Upper lobe of left lung (tissue), 6 donors: ENCODE data around the gene NPR2. TPM values are rescaled to one million over a fixed set of nuclear protein-coding genes. Genes with fewer than 3 reads are reported as not detected.

Experiments
- ATAC-seq, 2 donors: fragments of 200-7000 bp; cut with Tn5 transposase; one replicate each; pipeline ENCODE4 v1.9.1; 2022; ENCODE audit warnings: mild to moderate bottlenecking in 2 of 2, moderate library complexity in 2 of 2; ENCODE audit not compliant: low FRiP score in 2 of 2
- DNase-seq, 2 donors: peaks; one replicate each; pipeline ENCODE4 v3.0.0-alpha.2; 2019 to 2020
- H3K27ac ChIP-seq, 4 donors: fragments of 200-600 bp; sonication (generic); one replicate each; pipeline ENCODE4 v1.5.1; 2016 to 2019
- H3K27me3 ChIP-seq, 4 donors: fragments of 200-600 bp; sonication (generic); one replicate each; pipeline ENCODE4 v1.5.1; 2017 to 2019
- H3K36me3 ChIP-seq, 4 donors: fragments of 200-600 bp; sonication (generic); one replicate each; pipeline ENCODE4 v1.5.1; 2016 to 2019
- H3K4me1 ChIP-seq, 4 donors: fragments of 200-600 bp; sonication (generic); one replicate each; pipeline ENCODE4 v1.5.1; 2018 to 2019
- H3K4me3 ChIP-seq, 4 donors: fragments of 200-600 bp; sonication (generic); one replicate each; pipeline ENCODE4 v1.5.1; 2017 to 2019; ENCODE audit warnings: mild to moderate bottlenecking in 2 of 4, moderate library complexity in 1 of 4
- H3K9me3 ChIP-seq, 4 donors: fragments of 200-600 bp; sonication (generic); one replicate each; pipeline ENCODE4 v1.5.1; 2018 to 2019
- CTCF ChIP-seq, 6 experiments: fragments of 450-650 bp in 4 of 6; fragments of 200-600 bp in 2 of 6; sonication (generic) in 2 of 6; IDR thresholded peaks; one replicate each; pipeline ENCODE4 v1.5.1; 2016 to 2019; ENCODE audit warnings: antibody characterized with exemption in 6 of 6
- EP300 ChIP-seq, 4 donors: sonication (generic); formaldehyde crosslinking; IDR thresholded peaks; one replicate each; pipeline ENCODE4 v1.5.1; 2017; ENCODE audit warnings: antibody characterized with exemption in 4 of 4, control low read depth in 2 of 4
- POLR2A ChIP-seq, 4 donors: fragments of 450-650 bp; IDR thresholded peaks; one replicate each; pipeline ENCODE4 v1.5.1; 2016 to 2017; ENCODE audit warnings: antibody characterized with exemption in 4 of 4, mild to moderate bottlenecking in 2 of 4
- POLR2AphosphoS5 ChIP-seq, 2 donors: sonication (generic); formaldehyde crosslinking; IDR thresholded peaks; one replicate each; pipeline ENCODE4 v1.5.1; 2017; ENCODE audit warnings: antibody characterized with exemption in 2 of 2
- WGBS, 2 donors: methylation state at CpG; one replicate each; pipeline ENCODE4 v1.1.5; 2017 to 2018; 5-methylcytosine and 5-hydroxymethylcytosine counted together
- total RNA-seq, 6 donors: library from RNA; depleted of rRNA in 4 of 6; stranded (reverse); fragments of >200 nt in 4 of 6; gene quantifications; one replicate each; pipeline versions ENCODE4 v1.1.0 to v1.2.1, GENCODE V29; 2016 to 2021
- donor health status: DM: no; HTN: no; CAD: no; lungs with moderate emphysema.
- donor health status: DM: no; HTN: yes; CAD: no; lungs with severe emphysema.

NPR2 gene
- total RNA-seq, 6 donors from 2014 or later: 8.3 to 46.1 (median 13.1) TPM

- H3K27me3 ChIP-seq: no peaks in the 10 kb centered on the region
- DNase-seq: peak in 1 of 2 donors; percentile 34
- no peak for ATAC-seq
- H3K4me1 ChIP-seq: peaks cover 27 to 41% (median 28%) of the 10 kb centered on the region in 4 donors
- H3K36me3 ChIP-seq: peaks cover 0 to 3% (median 0%) of the 10 kb centered on the region in 4 donors
- no peak overlapping the region for H3K27ac ChIP-seq
- WGBS, 2 donors: 50 to 83% methylated on average over 2 to 5 of the region's 5 CpGs
- TF ChIP-seq EP300 (IDR thresholded peaks at IDR 0.05): no peak
- no peak for TF ChIP-seq CTCF (IDR thresholded peaks at IDR 0.05)
- no peak for TF ChIP-seq POLR2A (IDR thresholded peaks at IDR 0.05)
- no peak for TF ChIP-seq POLR2AphosphoS5 (IDR thresholded peaks at IDR 0.05)
- H3K4me3 ChIP-seq: no peak overlapping the region
- no peaks in the 10 kb centered on the region for H3K9me3 ChIP-seq
Observed at GRCh38 chr9:35841645-35841900, 50.2 kb downstream of the NPR2 start.

- no peak overlapping the region for H3K4me3 ChIP-seq
- TF ChIP-seq EP300 (IDR thresholded peaks at IDR 0.05) (no peak), POLR2A (IDR thresholded peaks at IDR 0.05) (no peak), POLR2AphosphoS5 (IDR thresholded peaks at IDR 0.05) (no peak), CTCF (IDR thresholded peaks at IDR 0.05) (no peak)
- 94 to 96% methylated on average over 7 to 17 of the region's 17 CpGs for WGBS, 2 donors
- peak in 1 of 2 donors; percentile 63 for DNase-seq
- peaks cover 27 to 42% (median 28%) of the 10 kb centered on the region in 4 donors for H3K4me1 ChIP-seq
- H3K9me3 ChIP-seq: no peaks in the 10 kb centered on the region
- ATAC-seq: no peak
- no peaks in the 10 kb centered on the region for H3K27me3 ChIP-seq
- H3K36me3 ChIP-seq: peaks cover 0 to 9% (median 0%) of the 10 kb centered on the region in 4 donors
- H3K27ac ChIP-seq: no peak overlapping the region
Observed at GRCh38 chr9:35842020-35842745, 50.8 kb downstream of the NPR2 start.

GRCh38 chr9:35842795-35843194 lies 51.4 kb downstream of the NPR2 start:
- 54 to 76% methylated on average over 3 of the region's 3 CpGs for WGBS, 2 donors
- peaks cover 27 to 42% (median 28%) of the 10 kb centered on the region in 4 donors for H3K4me1 ChIP-seq
- peaks cover 0 to 12% (median 0%) of the 10 kb centered on the region in 4 donors for H3K36me3 ChIP-seq
- TF ChIP-seq EP300 (IDR thresholded peaks at IDR 0.05) (no peak), POLR2A (IDR thresholded peaks at IDR 0.05) (no peak), POLR2AphosphoS5 (IDR thresholded peaks at IDR 0.05) (no peak), CTCF (IDR thresholded peaks at IDR 0.05) (no peak)
- H3K9me3 ChIP-seq: no peaks in the 10 kb centered on the region
- no peaks in the 10 kb centered on the region for H3K27me3 ChIP-seq
- H3K27ac ChIP-seq: no peak overlapping the region
- no peak for DNase-seq
- no peak for ATAC-seq
- H3K4me3 ChIP-seq: no peak overlapping the region

GRCh38 chr9:35844628-35845270 lies 53.4 kb downstream of the NPR2 start:
- Histone ChIP-seq H3K9me3 (no peaks in the 10 kb centered on the region), H3K27ac (peak overlapping the region; percentile 28 to 67 (median 54)), H3K27me3 (no peaks in the 10 kb centered on the region), H3K36me3 (peaks cover 0 to 12% (median 0%) of the 10 kb centered on the region in 4 donors), H3K4me3 (no peak overlapping the region), H3K4me1 (peaks cover 27 to 42% (median 28%) of the 10 kb centered on the region in 4 donors)
- ATAC-seq (peak; percentile 76 to 82), DNase-seq (peak in 1 of 2 donors; percentile 76)
- TF ChIP-seq EP300 (IDR thresholded peaks at IDR 0.05) (no peak), POLR2AphosphoS5 (IDR thresholded peaks at IDR 0.05) (peak in 1 of 2 donors; percentile 51)
- WGBS, 2 donors: 28 to 30% methylated on average over 7 of the region's 7 CpGs
